Measurements from ENCODE around the gene ENPP3.

DNA sequence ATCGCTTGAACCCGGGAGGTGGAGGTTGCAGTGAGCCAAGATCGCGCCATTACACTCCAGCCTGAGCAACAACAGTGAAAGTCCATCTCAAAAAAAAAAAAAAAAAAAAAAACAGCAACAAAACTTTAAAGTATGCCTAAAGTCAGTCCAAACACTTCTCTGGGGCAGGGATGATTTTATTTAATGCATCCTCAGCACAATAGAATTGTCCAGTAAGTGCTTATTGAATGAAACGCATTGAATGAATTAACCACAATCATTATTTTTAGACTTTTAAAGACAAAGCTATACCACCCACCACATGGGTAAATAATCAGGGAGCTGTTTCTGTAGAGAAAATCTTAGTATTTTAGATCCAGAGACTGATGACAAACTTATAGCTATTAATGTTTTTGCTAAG lies 90.4 kb downstream of the ENPP3 start:
- TF ChIP-seq, protein P1, sequence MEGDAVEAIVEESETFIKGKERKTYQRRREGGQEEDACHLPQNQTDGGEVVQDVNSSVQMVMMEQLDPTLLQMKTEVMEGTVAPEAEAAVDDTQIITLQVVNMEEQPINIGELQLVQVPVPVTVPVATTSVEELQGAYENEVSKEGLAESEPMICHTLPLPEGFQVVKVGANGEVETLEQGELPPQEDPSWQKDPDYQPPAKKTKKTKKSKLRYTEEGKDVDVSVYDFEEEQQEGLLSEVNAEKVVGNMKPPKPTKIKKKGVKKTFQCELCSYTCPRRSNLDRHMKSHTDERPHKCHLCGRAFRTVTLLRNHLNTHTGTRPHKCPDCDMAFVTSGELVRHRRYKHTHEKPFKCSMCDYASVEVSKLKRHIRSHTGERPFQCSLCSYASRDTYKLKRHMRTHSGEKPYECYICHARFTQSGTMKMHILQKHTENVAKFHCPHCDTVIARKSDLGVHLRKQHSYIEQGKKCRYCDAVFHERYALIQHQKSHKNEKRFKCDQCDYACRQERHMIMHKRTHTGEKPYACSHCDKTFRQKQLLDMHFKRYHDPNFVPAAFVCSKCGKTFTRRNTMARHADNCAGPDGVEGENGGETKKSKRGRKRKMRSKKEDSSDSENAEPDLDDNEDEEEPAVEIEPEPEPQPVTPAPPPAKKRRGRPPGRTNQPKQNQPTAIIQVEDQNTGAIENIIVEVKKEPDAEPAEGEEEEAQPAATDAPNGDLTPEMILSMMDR (IDR thresholded peaks at IDR 0.05) = no peak
- TF ChIP-seq REST (IDR thresholded peaks at IDR 0.05; ENCODE audit: low read depth, low read length) (no peak), RCOR1 (IDR thresholded peaks at IDR 0.05; ENCODE audit: low read length) (no peak), EZH2phosphoT487 (IDR thresholded peaks at IDR 0.05; ENCODE audit: borderline replicate concordance, low read depth) (no peak), FOXM1 (IDR thresholded peaks at IDR 0.05; ENCODE audit: low read depth) (no peak), TAF1 (IDR thresholded peaks at IDR 0.05; ENCODE audit: borderline replicate concordance, low read depth, low read length) (no peak), MXI1 (IDR thresholded peaks at IDR 0.05; ENCODE audit: low read depth, low read length) (no peak)
